Fibroblast of skin of scalp (primary cell): ENCODE data around the gene C12orf75.
A peak's percentile ranks its signal among the peaks of the same experiment; 100 is the strongest.
"Not testable (repeated sequence)": the region's sequence is repeated elsewhere in the genome, so short reads cannot be mapped to it uniquely, and the experiment has no call there.

Source experiments
- DNase-seq: peaks from one replicate; pipeline ENCODE4 v3.0.0-alpha.2; 2013

The C12orf75 gene

DNA sequence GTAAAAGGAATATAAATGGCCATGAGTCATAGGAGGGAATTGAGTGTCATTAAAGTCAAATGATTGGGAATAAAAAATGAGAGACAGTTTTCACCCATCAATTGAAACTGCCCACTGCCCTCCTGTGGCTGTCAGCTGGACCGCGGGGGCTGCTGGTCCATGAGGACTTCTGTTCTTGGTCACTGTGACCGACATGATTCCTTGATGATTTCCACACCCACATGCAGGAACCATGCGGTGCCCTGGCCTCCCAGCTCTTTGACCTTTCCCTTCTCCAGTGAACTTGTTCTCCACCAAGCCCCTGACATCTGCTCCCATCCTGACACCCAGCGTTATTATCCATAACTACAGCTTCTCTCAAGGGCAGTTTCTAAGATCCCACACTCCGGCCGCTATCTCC, 48.4 kb downstream of the C12orf75 start:
- DNase-seq, result no peak

DNA sequence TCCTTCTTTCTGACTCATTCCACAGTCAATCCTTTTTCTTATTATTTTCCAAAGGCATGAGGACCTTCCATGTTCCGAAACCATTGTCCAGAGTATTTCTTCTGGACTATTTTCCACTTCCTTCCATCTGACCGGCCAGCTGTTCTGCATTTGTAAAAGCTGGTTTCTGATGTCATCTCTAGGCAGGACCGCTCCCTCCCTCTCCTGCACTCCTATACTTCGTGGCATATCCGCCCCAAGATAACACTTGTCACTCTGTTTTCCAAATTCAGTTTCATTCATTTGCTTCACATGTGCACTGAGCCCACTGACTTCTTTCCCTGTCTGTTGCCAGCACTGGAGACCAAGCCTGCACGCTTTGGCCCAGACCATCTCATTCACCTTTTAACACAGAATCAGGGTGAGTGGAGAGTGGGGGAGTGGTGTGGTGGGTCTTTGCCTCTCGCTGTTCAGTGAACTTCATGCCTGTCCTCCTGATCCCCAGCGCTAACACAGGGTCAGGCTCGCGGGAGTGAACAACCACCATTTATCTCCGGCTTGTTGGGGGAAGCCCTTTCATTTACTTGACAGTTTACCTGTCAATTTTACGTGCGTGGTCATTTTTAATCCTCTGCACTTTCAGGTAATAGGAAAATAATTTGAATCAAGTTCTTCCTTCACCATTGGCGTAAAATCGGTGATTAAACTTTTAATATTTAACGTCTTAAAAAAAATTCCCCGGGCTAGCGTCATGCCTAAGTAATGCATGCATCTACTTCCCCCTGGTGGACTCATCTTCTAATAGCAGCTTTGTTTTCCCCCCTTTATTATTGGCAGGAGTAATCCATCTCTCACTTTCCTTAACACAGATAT, 52.5 kb downstream of the C12orf75 start:
- peak; percentile 82 for DNase-seq

DNA sequence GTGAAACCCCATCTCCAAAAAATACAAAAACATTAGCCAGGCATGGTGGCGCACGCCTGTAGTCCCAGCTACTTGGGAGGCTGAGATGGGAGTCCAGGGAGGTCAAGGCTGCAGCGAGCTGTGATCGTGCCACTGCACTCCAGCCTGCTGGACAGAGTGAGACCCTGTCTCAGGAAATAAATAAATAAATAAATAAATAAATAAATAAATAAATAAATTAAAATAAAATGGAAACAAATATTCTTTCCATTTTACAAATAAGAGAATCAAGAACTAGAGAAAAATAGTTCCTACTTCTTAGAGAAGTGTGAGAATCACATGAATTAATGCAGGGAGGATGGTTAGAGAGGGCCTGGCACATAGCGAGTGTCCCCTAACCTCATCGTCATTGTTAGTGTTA, 53.7 kb downstream of the C12orf75 start:
- no peak for DNase-seq

DNA sequence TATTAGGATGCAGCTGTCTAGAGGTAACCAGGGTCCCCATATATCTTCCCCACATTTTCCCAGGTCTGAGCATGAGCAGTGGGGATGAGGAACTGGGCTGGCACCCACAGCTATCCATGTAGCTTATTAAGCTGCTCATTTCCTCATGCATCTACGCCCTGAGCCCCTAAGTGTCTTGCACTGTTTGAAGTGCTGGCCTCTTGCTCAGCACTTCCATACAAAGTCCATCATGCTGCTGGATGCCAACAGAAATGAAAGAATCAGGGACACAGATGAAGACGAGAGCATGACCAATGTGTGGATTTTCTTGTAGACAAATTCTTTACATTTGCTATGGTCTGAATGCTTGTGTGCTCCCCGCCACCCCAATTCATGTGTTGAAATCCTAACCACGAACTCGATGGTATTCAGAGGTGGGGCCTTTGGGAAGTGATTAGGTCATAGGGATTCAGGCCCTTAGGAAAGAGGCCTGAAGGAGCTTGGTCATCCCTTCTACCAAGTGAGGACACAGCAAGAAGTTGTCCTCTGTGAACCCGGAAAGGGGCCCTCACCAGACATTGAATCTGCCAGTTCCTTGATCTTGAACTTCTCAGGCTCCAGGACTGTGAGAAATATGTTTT, 54.5 kb downstream of the C12orf75 start:
- DNase-seq, result peak; percentile 80

GRCh38 chr12:105386431-105386830, 55.9 kb downstream of the C12orf75 start:
- DNase-seq, result no peak

DNA sequence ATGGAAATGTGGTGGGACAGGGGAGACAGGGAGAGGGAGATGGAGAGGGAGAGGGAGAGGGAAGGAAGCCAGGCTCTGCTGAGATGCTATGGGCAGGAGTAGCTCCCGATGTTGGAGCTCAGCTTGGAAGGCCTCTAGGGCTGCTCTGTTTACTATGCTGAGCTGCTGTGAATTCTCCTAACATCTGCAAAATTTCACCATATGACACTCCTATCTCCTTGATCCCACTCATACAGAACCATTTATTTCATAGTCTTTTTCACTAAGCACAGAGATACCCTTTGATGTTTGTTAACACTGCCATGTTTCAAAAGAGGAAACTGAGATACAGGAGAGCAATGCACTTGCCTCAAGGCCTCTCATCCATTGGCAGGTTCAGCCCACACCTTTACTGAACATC, 60.7 kb downstream of the C12orf75 start:
- no peak for DNase-seq

GRCh38 chr12:105393587-105393986, 63.1 kb downstream of the C12orf75 start:
- DNase-seq, result peak; percentile 70

DNA sequence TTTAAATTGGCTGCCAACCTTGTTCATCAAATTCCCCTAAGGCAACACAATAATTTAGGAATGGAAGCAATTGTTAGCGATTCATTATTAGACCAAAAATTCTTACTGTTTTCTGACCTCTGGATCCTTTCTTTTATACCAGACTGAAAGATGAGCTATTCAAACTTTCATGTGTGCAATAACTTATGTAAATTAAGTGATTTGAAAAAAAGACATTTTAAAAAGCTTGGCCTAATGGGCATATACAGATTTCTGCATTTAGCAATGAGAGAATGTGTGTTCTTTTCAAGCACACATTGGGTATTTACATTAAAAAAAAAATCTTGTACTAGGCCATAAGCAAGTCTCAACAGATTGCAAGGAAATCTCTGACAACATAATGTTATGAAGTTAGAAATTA, 65.5 kb downstream of the C12orf75 start:
- no peak for DNase-seq

DNA sequence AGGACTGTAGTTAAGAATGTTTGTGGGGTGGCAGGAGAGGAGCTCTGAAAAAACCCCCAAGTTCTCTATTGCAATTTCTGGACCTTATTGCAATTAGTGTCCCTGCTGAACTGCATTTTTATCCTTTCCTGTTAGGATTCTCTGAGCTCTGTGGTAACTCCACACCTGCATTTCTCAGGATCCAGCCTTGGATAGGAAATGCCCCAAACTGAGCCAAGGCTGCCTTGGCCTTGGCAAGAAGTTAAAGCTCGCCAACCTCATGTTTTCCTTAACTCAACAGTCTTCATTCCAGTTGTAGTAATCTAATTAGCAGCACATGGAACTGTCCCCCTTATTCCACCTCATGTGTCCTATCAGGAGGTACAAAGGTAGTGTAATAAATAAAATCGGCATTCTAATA, 66.5 kb downstream of the C12orf75 start:
- DNase-seq, result no peak

- no peak for DNase-seq
Observed at GRCh38 chr12:105398930-105399329, 68.4 kb downstream of the C12orf75 start.

- no peak for DNase-seq
Observed at GRCh38 chr12:105399428-105400081, 69.1 kb downstream of the C12orf75 start.

- no peak for DNase-seq
Observed at GRCh38 chr12:105400227-105400626, 69.7 kb downstream of the C12orf75 start.

DNA sequence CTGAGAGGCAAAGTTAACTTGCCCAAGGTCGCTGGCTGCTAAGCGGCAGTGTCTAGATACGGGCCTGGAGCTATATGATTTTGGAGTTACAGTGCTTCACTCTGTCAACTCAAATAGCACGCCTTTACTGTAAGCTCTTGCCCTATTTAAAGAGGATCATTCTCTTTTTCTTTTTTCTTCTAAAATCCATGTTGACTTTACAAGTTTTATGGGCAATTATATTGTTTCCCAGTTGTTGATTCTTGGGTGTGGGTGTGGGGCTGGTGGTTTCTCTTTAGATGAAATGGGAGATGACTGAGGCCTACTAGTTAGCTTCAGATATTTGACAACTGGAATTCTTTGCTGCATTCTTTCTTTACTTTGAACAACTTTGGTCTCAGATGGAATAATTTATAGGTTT, 70.7 kb downstream of the C12orf75 start:
- peak; percentile 27 for DNase-seq

DNA sequence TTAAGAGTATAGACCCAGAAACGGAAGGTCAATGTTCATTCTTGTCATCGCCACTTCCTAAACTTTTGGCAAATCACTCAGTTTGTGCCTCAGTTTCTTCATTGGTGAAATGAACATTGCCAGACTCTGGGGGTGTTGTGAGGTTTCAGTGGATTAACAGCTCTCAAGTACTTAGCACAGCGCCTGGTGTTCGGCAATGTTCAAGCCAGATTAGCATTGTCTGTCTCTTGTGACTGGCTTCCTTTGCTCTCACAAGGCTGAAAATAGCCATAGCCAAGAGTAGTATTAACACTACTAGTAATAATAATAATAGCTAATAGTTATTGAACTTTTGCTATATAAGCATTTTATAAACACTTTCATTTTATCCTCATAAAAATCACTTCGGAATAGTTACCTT, 71.9 kb downstream of the C12orf75 start:
- no peak for DNase-seq

DNA sequence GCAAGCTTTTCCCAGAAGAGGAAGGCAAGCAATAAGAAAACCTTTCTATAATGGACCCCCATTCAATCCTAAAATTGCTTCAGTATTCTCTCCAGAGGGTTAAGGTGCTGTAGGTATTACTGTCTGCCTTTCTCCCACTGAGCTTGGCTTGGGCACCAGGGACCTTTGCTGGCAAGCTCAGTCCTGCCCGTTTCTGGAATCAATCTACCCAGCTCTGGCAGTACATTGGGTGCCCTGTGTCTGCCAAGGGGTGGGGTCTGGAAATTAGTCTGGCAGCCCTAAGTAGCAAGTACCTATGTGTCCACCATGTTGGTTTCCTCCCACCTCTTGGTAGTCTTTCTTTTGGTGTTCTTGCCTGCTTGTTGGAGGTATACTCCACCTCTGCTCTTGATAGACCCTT, 72.6 kb downstream of the C12orf75 start:
- DNase-seq, result no peak

DNA sequence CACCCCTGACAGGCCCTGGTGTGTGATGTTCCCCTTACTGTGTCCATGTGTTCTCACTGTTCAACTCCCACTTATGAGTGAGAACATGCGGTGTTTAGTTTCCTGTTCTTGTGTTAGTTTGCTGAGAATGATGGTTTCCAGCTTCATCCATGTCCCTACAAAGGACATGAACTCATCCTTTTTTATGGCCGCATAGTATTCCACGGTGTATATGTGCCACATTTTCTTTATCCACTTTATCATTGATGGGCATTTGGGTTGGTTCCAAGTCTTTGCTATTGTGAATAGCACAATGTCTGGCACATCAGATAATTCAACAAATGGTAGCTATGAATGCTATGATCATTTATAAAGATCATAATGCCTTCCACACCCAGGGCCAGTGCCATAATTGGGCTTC, 73.6 kb downstream of the C12orf75 start:
- not testable (repeated sequence) for DNase-seq

DNA sequence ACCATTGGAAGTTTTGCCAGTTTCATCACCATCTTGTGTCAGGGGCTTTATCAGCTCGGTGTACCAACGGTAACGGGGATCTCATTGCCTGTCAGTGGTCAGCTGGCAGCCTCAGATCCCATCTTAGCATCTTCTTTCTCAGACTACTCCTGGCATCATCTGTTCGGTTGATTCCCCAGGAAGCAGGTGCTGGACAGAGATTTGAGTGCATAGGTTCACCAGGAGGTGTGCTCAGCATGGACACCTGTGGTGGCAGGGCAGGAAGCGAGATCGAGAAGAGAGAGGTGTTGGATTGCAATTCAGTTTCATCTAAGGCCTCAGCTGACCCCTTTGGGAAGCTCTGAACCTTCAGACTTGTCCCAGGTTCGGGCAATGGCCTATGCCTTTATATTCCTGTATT, 76.0 kb downstream of the C12orf75 start:
- DNase-seq, result no peak

DNA sequence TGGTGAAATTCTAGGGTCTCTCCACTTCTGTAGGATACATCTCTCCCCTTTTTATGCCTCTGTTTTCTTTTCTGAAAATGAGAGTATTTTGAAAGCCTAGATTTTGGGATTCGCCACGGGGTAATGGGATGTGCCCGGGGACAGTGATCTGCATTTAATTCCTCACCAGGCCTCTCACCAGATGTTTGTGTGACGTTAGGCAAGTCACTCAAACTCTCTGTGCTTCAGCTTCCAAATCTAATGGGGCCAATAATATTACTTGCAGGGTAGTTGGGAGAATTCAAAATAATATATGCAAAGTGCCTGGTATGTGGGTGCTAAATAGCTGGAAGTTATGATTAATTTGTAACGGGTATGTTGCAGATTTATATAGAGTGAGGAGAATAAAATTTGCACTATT, 78.8 kb downstream of the C12orf75 start:
- no peak for DNase-seq

- peak; percentile 97 for DNase-seq
Observed at GRCh38 chr12:105409801-105410471, 79.4 kb downstream of the C12orf75 start.

GRCh38 chr12:105413911-105414487, 83.5 kb downstream of the C12orf75 start:
- no peak for DNase-seq

GRCh38 chr12:105417732-105418131, 87.2 kb downstream of the C12orf75 start:
- DNase-seq, result peak; percentile 53

- DNase-seq, result peak; percentile 99
Observed at GRCh38 chr12:105418229-105418628, 87.7 kb downstream of the C12orf75 start.

DNA sequence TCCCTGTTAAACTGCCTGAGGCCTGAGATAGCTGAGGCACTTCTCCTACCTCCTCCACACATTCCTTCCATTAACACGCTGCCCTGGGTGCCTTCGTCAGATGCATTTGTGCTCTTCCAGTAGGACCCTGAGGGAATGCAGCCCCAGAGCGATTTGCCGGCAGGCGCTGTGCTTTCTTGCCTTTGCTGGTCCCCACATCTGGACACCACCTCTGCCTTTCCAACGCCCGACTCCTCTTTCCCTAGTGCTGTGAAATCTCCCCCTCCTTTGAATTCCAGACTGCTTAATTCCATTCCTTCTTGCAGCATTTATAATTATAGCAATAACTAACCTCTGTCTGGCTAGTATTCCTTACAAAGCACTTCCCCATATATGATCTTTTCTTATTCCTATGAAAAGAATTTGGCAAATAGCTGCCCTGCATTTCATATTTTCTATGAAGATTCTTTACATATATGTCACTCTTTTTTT, 88.4 kb downstream of the C12orf75 start:
- peak; percentile 96 for DNase-seq
